GM20431 (cell line): ENCODE results near the gene SND1.

ENCODE experiments used
- in situ Hi-C: fragments of 300-500 bp; cut with MseI, MboI; formaldehyde crosslinking; loops from one replicate; pipeline ENCODE4 v1.15.0; 2020; ENCODE audit warnings: low sequenced_read_pairs; ENCODE audit not compliant: unreplicated experiment

SND1 gene

DNA sequence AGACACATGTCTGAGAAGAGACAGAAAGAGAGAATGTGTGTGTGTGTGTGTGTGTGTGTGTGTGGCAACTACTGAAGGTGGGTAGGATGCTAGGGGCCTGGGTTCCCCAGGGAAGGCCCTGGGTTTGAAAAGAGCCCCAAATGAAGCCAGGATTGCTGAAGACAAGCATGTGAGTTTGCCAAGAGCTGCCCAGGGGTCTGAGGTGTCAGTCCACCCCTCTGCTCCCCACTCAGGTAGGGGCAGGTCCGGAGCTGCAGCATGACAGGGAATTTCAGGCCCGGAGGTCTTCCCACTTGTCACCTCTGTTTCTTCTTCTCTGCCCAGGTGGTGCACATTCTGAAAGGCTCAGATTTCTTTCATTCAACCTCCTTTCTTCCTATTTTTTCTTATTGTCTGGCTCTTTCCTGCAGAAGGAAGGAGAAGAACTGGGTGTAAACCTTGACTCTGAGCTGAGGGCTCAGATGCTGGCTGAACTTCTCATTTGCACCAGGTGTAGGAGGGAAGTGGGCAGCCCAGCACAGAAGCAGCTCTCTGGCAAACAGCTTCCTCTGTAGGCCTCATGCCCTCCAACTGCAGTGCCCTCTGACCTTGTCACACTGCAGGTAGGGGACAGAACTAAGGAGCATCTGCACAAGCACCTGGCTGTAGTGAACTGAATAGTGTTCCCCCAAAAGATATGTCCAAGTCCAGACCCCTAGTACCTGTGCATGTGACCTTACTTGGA, 458.8 kb downstream of the SND1 start:
- in situ Hi-C loops, result no loop called here

DNA sequence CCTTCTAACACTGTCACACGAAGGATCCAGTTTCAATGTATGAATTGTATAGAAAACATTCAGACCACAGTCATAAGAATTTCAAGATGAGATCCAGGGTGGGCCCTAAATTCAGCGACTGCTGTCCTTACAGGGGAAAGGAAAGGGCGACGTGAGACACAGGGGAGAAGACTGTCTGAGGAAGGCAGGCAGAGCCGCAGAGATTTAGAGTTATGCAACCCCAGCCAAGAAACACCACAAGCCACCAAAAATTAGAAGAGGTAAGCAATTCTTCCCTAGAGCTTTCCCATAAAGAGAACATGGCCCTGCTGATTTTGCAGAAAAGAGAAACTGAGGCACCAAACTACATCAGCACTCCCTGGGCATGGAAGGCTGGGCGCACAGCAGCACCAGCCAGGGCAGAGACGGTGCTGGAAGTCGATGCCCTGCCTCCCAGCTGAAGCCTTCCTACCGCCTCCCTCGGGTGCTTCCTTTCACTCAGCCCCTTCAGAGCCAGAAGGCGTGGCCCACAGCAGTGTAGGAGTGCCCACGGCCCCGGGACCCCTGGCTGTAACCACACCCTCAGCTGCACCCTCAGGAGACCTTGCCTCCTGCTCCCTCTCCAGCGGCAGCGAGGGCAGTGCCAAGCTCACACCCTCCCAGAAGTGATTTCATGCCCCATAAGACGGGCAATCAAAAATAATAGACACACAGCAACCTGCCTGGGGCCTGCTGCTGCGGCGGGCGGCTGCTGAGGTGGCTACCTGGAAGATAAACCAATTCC, 460.2 kb downstream of the SND1 start:
- in situ Hi-C loops, result no loop called here

DNA sequence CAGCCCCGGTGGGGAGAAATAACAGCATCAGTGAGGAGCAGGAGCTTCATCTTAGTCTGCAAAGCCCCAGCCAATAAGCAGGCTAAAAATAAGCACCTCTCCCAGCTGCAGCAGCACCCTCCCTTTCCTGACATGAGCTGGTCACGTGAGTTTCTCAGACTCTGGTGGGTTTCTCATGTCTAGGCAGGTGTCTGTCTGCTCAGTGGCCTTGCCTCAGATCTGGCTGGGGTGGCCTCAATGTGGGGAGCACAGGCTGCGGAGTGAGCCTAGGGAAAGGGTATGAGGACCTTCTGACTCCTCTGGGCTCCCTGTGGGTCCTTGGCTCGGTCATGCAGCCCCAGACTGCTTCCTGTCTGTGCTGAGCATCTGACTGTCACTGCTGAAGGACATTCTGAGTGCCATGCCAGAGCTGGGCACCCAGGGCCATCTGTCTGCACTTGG, 460.8 kb downstream of the SND1 start:
- in situ Hi-C loops, result no loop called here

DNA sequence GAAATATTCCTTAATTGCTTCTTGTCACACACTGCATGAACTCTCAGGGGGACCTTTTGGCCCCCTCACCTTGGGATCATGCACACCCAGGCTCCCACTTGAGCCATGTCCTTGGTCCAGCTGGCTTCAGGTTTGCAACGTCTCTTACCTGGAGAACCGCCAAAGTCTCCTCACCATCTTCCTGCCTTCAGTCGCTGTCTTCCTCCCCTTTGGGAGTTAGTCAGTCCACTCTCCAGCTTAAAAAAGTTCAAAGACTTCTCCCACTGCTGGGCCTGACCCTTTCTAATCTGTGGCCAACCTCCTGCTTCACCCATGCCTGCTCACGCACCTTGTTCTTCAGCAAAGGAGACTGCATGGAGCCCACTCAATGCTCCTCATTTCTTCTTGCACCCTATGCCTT, 461.8 kb downstream of the SND1 start:
- in situ Hi-C loops, result no loop called here

DNA sequence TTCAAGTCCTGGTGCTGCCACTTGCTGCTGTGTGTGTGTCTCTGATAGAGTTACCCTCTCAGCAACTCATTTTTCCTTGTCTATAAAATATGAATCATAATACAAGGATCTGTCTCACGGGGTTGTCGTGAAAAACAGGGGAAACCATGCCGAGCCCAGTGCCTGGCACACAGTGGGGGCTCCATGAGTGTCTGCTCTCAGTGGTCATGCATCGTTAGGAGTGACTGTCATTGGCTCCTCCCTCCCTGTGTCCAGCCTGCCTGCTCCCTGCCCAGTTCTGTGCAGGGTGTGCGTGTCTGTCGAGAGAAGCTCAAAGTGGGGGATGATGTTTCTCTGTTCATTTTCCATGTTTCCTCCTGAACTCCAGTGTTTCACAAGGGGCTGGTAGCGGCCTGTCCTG, 462.8 kb downstream of the SND1 start:
- in situ Hi-C loops, result no loop called here

DNA sequence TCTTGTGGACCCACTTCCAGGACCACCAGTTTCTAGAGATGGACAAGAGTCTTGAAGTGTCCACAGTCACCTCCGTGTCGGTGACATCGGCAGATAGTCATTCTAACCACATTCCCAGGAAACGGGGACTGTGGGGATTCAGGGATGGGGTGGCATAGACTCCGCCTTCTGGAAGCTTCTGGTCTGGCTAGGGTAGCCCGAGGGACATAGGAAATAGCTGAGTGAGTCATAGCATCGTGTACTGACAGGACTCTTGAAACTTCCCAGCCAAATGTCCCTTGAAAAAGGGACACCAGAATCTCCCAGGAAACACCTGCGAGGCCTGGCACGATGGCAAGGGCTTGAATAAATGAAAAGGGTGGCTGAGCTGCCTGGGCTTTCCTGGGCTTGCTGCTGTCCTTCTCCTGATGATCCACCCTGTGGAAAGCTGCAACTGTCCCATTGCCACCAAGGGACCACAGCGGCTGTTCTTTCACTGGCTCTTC, 463.4 kb downstream of the SND1 start:
- in situ Hi-C loops, result no loop called here

DNA sequence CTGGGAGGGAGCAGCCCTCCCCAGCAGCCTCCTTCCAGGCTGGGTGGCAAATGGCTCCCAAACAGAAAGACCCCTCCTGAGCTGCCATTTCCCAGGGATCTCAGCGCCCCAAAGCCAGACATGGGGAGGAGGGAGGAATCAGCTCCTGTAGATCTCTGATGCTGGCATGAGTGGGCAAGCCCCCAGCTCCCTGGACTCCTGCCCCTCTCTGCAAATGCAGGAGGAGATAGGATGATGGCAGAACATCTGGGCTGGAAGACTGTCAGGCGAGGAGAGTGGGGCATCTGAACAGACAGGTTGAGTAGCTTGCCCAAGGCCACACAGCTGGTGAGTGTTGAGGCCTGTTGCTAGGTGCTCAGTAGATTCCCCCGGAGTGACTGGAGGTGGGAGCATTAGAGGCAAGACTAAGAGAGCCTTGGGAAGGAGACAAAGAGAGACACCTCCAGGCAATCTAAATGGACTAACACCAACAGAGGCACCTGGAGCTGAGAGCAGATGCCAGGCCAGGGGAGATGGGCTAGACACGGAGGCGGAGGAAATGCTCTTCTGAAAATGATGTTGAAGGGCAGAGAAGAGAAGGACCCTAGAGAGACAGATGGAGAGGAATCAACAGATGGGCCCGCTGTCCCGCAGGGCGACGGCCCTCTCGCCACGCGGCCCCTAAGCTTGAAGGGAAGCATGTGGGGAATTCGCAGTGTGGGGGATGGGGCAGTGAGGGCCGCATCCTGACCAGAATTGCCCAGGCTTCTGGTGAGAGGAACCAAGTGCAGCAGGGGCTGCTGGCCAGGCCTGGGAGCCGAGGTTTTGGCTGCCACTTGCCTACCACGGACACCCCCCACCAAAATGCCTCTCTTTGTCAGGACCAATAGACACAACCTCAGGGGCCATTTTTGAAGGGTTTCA, 464.1 kb downstream of the SND1 start:
- in situ Hi-C loops, result no loop called here

DNA sequence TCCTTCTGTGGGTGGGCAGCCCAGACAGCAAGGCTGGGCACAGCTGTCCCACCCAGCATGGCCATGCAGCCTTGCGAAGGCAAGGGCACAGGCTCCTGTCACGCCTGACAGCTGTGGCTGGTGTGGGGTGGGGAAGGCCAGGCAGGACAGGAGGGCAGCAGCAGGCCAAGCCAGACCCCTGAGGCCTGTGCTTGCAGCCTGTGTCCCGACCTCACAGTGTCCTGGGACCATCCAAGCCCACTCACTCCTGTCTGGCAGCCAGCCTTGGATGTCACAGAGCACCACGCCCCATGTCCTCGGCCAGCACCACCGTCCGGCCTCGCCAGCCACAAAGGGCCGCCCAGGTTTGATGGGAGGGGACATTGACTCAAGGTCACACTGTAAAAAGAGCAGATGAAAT, 464.7 kb downstream of the SND1 start:
- in situ Hi-C loops, result no loop called here

DNA sequence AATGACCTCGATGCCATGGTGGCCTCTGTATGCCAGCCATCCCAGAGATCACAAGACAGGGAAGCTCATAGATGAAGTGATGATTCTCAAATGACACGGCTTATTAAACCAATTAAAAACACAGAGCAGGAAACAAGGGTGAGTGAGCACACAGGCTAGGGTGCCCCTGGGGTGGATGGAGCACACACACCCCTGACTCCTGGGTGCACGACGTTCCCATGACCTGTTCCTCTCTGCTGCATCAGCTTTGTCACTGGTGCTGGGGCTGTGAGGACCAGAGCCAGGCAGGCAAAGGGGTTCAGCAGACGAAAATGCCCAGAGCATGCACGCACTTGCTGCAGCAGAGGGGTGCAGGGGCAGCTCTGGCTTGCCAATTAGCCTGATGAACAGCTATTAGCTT, 465.7 kb downstream of the SND1 start:
- in situ Hi-C loops, result no loop called here

DNA sequence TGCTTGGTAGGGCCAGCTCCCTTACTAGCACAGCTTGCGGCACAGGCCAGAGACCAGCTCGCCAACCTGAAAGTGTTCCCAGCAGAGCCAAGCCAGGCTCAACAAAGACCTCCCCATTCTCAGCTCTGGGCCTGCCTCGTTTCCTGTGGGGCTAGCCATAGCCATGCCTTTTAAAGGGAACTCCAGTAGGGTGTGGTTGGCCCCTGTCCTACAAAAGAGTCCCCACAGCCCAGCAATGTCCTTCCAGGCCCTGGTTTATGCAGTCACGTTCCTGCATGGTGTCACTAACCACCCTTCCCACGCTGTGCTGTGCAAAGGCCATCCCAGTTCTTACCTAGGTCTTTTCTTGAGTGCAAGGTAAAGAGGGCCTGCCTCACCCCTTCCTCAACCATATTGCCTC, 467.0 kb downstream of the SND1 start:
- in situ Hi-C loops, result no loop called here

DNA sequence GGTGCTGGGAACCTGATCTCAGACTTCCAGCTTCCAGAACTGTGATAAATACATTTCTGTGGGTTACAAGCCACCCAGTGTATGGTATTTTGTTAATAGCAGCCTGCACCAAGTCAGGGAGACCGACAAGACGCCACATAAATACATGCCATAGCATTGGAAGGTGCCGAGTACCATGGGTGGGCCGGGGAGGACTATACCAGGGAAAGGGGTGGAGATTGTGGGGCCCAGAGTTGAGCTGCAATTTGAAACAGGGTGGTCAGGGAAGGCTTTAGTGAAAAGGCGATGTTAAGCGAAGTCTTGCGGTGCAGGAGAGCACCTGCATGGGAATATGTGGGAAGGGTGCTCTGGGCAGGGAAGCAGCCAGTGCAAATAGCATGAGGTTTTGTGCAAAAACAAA, 468.1 kb downstream of the SND1 start:
- in situ Hi-C loops, result no loop called here

DNA sequence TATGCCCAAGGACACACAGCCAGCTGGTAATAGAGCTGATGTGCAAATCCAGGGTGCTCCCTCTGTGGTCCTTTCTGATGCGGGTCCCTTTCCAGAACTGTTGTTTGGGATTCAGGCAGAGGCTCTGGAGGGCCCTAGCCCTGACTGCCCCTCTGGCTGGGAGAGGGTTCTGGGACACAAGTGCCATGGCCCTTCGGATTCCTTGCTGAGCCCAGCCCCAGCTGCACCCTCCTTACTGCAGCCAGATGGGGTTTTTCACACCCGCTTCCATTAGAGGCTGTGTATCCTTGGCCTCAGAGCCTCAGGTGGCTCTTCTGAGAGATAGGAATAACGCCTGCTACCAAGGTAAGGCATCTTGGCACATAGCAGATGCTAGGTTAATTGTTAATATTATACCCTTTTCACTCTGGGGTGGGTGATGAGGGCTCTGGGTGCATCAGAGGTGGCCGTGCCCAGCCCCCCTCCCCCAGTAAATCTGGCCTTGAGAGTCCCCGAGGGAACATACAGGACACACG, 469.0 kb downstream of the SND1 start:
- in situ Hi-C loops, result no loop called here

DNA sequence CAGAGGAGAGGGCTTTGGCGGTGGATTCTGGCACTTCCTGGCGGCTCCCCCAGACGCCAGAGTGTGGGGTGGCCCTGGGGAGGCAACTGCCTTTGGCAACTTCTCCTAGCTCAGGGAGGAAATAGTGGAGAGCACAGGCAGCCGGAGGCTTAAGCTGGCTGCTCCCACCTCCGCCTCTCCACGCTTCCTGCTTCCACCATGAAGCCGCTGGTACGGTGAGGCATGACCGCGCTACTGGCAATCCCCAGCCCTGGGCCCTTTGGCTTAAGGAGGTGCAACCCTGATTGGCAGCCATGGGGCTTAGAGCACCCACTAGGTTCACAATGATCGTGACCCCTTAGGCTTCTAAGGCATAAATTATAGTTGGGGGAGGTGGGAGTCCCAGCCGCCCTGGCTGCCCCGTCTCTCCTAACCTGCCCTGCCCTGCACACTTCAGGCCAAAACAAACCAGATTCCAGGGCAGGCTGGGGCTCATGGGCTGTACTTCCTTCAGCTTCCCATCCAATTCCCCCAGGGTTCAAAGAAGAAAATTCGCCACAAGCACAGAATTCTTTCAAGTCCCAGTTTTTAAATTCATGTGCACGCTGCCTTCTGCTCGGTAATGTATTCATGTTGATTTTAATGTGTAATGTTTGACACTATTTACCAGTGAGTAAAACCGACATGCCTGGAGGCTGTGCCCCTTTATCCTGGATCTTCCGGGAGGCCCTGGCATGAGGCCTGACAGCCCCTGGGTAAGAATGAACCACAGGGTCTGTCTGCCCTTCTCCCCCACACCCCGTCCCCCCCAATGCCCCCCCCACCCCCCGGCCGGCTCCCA, 469.9 kb downstream of the SND1 start:
- in situ Hi-C loops, result no loop called here

DNA sequence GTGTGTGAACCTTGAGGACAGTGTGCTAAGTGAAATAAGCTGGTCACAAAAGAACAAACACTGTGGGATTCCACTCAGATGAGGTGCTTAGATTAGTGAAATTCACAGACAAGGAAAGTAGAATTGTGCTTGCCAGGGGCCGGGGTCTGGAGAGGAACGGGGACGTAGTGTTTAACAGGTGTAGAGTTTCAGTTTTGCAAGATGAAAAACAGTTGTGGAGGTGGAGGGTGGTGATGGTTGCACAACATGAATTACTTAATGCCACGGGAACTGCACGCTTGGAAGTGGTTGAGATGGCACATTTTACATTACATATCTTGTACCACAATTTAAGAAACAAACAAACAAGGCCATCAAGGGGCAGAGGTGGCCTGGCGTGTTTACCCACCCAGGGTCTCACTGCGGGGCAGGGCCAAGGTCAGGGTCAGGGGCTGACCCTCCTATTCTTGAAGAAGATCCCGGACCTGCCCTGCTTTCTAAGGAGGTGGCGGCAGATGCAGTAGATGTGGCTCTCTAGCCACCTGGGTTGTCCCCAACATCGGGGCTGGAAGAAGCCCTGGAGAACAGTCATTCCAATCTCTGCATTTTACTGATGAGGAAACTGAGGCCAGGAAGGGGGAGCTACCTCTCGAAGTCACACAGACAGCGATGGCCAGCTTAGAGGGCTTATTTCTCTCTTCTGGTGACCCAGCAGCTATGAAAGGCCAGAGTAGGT, 470.7 kb downstream of the SND1 start:
- in situ Hi-C loops, result no loop called here

DNA sequence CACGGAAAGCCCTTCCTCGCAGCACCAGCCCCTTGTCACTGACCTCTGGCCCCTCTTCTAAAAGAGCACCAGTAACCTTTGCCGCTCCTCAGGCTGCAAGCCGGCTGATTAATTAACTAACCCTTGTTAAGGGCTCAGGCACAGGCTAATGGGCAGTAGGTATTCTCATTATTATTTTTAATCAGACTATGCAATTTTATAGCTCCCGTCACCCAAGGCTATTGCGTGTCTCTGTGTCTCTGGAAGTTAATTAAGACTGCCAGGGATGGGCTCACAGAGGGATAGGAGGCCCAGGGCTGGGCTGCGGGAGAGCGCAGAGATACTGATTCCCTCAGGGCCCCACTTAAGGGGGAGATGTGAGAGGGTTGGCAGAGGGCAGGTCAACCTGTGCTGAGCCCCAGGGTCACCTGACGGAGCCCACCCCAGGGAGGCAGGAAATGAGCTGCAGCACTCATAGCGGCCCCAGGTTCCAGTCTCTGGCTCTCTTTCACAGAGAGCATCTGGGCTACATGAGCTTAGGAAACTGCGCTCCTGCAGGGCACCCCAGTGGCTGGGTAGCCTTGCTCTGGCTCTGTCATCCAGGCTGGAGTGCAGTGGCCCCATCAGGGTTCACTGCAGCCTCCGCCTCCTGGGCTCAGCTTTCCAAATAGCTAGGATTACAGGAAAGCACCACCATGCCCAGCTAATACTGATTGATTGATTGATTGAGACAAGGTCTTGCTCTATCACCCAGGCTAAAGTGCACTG, 471.5 kb downstream of the SND1 start:
- in situ Hi-C loops, result no loop called here

DNA sequence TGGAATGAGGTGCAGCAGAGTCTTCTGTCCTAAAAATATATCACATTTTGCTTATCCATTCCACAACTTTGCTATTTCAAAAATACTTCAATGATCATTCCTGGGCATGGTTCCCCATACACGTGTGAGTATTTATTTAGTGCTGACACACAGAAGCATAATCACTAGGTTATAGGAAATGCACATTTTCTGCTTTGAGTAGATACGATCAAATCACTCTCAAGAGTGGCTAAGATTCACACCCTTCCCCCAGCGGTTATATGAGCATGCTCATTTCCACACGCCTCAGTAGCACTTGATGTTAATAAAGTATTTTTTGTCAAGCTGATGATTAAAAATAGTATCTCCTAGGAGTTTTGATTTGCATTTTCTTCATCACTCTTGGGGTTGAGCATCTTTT, 472.8 kb downstream of the SND1 start:
- in situ Hi-C loops, result no loop called here

DNA sequence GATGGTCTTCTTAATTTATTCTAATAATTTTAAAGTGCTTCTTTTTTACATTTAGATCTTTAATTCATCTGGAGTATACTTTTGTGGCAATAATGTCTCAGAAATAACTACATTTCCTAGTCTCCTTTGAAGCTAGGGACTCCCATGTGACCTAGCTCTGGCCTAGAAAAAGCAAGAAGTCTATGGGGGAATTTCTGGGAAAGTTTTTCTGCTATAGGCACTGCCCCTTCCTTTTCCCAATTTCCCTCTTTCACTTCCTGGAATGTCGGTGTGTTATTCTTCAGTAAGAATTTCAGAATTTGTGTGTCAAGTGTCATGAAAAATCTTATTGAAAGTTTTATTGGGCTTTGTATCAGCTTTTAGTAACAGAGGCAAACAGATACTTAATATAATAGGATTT, 473.8 kb downstream of the SND1 start:
- in situ Hi-C loops, result no loop called here

DNA sequence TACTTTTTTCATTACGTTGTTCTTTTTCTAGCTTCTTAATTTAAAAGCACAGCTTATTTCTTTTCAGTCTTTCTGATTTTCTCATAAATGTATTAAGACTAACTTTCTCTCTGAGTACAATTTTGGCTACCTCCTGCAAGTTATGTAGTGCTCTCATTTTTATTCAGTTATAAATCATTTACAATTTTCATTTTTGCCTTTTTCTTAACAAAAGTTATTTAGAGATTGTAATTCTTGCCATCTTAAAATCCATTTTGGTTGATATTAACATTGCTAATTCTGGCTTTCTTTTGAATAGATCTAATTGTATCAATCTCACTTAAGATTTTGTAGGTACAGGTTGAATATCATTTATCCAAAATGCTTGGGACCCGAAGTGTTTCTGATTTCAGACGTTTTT, 476.4 kb downstream of the SND1 start:
- in situ Hi-C loops, result no loop called here
